Kidney (tissue), 14 donors: ENCODE measurements around the gene PTPRJ. TPM values are rescaled to one million over a fixed set of nuclear protein-coding genes. Genes with fewer than 3 reads are reported as not detected.

ENCODE experiments used
- DNase-seq, 5 donors: peaks; one replicate each; pipeline ENCODE4 v3.0.0-alpha.2; 2013 to 2020
- FAIRE-seq: peaks from 2 replicates; lab custom pipeline; 2012; peaks lifted over from hg19 to GRCh38; lab: Jason Lieb, UNC
- H3K27ac ChIP-seq, 2 donors: one replicate each; pipeline ENCODE4 v1.7.0; 2013; ENCODE audit warnings: low read depth in 2 of 2, low read length in 2 of 2, inconsistent platforms in 1 of 2
- H3K27me3 ChIP-seq: one replicate; pipeline ENCODE4 v1.7.1; 2013; ENCODE audit warnings: low read length, inconsistent platforms; ENCODE audit not compliant: control insufficient read depth, insufficient read depth
- H3K36me3 ChIP-seq, 3 donors: one replicate each; pipeline versions ENCODE4 v1.7.0 to v1.7.1; 2013; ENCODE audit warnings: low read length in 3 of 3, control low read depth in 1 of 3, inconsistent platforms in 1 of 3; ENCODE audit not compliant: insufficient read depth in 3 of 3, control insufficient read depth in 2 of 3
- H3K4me1 ChIP-seq, 3 donors: one replicate each; pipeline versions ENCODE4 v1.7.0 to v1.7.1; 2013; ENCODE audit warnings: low read length in 3 of 3, inconsistent platforms in 1 of 3, low read depth in 1 of 3; ENCODE audit not compliant: control insufficient read depth in 2 of 3, insufficient read depth in 2 of 3
- H3K4me3 ChIP-seq, 3 donors: one replicate each; pipeline versions ENCODE4 v1.7.0 to v1.8.1; 2013; ENCODE audit warnings: low read length in 3 of 3, control low read depth in 1 of 3, inconsistent platforms in 1 of 3
- H3K9ac ChIP-seq, 3 donors: one replicate each; pipeline versions ENCODE4 v1.7.0 to v1.7.1; 2013; ENCODE audit warnings: low read length in 3 of 3, control low read depth in 1 of 3, inconsistent platforms in 1 of 3
- H3K9me3 ChIP-seq, 3 donors: one replicate each; pipeline versions ENCODE4 v1.7.0 to v1.7.1; 2013; ENCODE audit warnings: low read length in 3 of 3, control low read depth in 1 of 3, inconsistent platforms in 1 of 3; ENCODE audit not compliant: control insufficient read depth in 2 of 3, insufficient read depth in 1 of 3
- CTCF ChIP-seq: IDR thresholded peaks from 3 replicates; pipeline ENCODE4 v1.5.1; 2012; ENCODE audit warnings: mild to moderate bottlenecking, moderate library complexity, borderline replicate concordance; ENCODE audit not compliant: insufficient read depth; ENCODE audit errors: extremely low read depth
- intact Hi-C: fragments of 100-400 bp; cut with DNase I; formaldehyde crosslinking; loops from one replicate; pipeline ENCODE4 v1.11.1; 2022
- polyA plus RNA-seq: library from polyadenylated mRNA; stranded (reverse); fragments of 350-450 nt; fragmentation: Illumina TruSeq; extraction: RNeasy Lipid Tissue Mini Kit (QIAGEN cat#74804); gene quantifications from one replicate; pipeline ENCODE4 v1.2.3, GENCODE V29; 2014; ENCODE audit warnings: low read depth, low replicate concordance; ENCODE audit not compliant: insufficient read depth
- total RNA-seq: library from RNA; stranded (reverse); fragmentation: NEBNext Ultra II Directional; extraction: Animal tissue kit (Norgen Biotek cat#: 25700); gene quantifications from one replicate; pipeline ENCODE4 v1.2.1, GENCODE V29; 2021
- donor health status: control.
- donor health status: control.
- donor health status: control.
- donor health status: control.
- donor health status: control.
- donor health status: DM: yes; HTN: yes; CAD: no.
- donor health status: Normal renal cell carcinoma (clear cell type).

Gene PTPRJ
- total and polyA plus RNA-seq, 2 donors from 2014 or later, result 9.2 to 80.5 TPM

- H3K36me3 ChIP-seq, result no peaks in the 10 kb centered on the region
- no peaks in the 10 kb centered on the region for H3K9me3 ChIP-seq
- H3K4me3 ChIP-seq, result no peak overlapping the region
- FAIRE-seq (no peak), DNase-seq (no peak)
- H3K4me1 ChIP-seq, result peaks cover 0 to 26% (median 15%) of the 10 kb centered on the region in 3 donors
- no peak overlapping the region for H3K9ac ChIP-seq
- no peaks in the 10 kb centered on the region for H3K27me3 ChIP-seq
- intact Hi-C loops, result no loop called here
- peak overlapping the region in 1 of 2 donors; percentile 3 for H3K27ac ChIP-seq
- no peak for TF ChIP-seq CTCF
These were observed 26.1 kb downstream of the PTPRJ start for GRCh38 chr11:48006301-48006992.

- Histone ChIP-seq H3K27ac (no peak overlapping the region), H3K4me1 (peaks cover 0 to 29% (median 12%) of the 10 kb centered on the region in 3 donors), H3K9me3 (no peaks in the 10 kb centered on the region)
These were observed 27.3 kb downstream of the PTPRJ start for GRCh38 chr11:48007677-48008076.

GRCh38 chr11:48008951-48009270 is 28.6 kb downstream of the PTPRJ start:
- TF ChIP-seq CTCF, result no peak
- FAIRE-seq (no peak), DNase-seq (no peak)
- Histone ChIP-seq H3K9me3 (no peaks in the 10 kb centered on the region), H3K4me3 (no peak overlapping the region), H3K27me3 (no peaks in the 10 kb centered on the region), H3K4me1 (peaks cover 0 to 38% (median 13%) of the 10 kb centered on the region in 3 donors), H3K27ac (no peak overlapping the region), H3K36me3 (no peaks in the 10 kb centered on the region), H3K9ac (no peak overlapping the region)
- intact Hi-C loops, result no loop called here

More at GRCh38 chr11:48007677-48008076, 27.3 kb downstream of the PTPRJ start:
- H3K4me3 ChIP-seq, result no peak overlapping the region
- intact Hi-C loops, result no loop called here
- no peaks in the 10 kb centered on the region for H3K27me3 ChIP-seq
- TF ChIP-seq CTCF, result no peak
- FAIRE-seq (no peak), DNase-seq (no peak)
- no peaks in the 10 kb centered on the region for H3K36me3 ChIP-seq
- no peak overlapping the region for H3K9ac ChIP-seq
